Astrocyte of the cerebellum (primary cell): ENCODE results near the gene PRKN.
"Not testable (repeated sequence)": the region's sequence is repeated elsewhere in the genome, so short reads cannot be mapped to it uniquely, and the experiment has no call there.

Source experiments
- DNase-seq: peaks from one replicate; pipeline ENCODE4 v3.0.0-alpha.2; 2011; ENCODE audit warnings: low read depth
- H3K4me3 ChIP-seq: 2 replicates; pipeline ENCODE4 v1.5.1; 2011; ENCODE audit warnings: mild to moderate bottlenecking, low read depth, low read length, moderate library complexity
- in situ Hi-C: cut with HindIII; loops from 2 replicates; pipeline ENCODE4 v1.10.0; 2017; ENCODE audit warnings: low sequenced_read_pairs
- TF ChIP-seq, protein P1 (sequence below): IDR thresholded peaks from 2 replicates; pipeline ENCODE4 v1.5.1; 2012; ENCODE audit warnings: low read length, low read depth, moderate library complexity, mild to moderate bottlenecking; ENCODE audit errors: missing control alignments

PRKN gene

DNA sequence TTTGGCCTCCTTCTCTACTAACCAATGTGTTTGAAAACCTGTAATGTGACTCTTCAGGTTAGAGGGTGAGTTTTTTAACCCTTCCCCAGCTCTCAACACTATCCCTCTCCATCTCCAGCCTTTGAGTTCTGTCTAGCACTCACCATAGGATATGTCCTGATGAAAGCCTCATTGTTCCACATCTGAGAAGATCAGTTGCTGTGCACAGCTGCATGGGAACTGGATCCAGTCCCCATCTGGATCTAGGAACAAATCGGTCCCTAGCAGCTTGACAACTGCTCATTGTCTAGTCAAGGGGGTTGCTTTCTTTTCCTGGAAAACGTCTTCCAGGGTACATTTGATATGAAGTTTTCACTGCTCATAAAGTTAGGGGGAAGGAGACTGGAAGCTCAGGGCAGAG lies 1408.3 kb downstream of the PRKN start:
- no peak overlapping the region for H3K4me3 ChIP-seq
- TF ChIP-seq, protein P1, sequence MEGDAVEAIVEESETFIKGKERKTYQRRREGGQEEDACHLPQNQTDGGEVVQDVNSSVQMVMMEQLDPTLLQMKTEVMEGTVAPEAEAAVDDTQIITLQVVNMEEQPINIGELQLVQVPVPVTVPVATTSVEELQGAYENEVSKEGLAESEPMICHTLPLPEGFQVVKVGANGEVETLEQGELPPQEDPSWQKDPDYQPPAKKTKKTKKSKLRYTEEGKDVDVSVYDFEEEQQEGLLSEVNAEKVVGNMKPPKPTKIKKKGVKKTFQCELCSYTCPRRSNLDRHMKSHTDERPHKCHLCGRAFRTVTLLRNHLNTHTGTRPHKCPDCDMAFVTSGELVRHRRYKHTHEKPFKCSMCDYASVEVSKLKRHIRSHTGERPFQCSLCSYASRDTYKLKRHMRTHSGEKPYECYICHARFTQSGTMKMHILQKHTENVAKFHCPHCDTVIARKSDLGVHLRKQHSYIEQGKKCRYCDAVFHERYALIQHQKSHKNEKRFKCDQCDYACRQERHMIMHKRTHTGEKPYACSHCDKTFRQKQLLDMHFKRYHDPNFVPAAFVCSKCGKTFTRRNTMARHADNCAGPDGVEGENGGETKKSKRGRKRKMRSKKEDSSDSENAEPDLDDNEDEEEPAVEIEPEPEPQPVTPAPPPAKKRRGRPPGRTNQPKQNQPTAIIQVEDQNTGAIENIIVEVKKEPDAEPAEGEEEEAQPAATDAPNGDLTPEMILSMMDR: no peak
- in situ Hi-C loops: no loop called here
- DNase-seq: no peak

DNA sequence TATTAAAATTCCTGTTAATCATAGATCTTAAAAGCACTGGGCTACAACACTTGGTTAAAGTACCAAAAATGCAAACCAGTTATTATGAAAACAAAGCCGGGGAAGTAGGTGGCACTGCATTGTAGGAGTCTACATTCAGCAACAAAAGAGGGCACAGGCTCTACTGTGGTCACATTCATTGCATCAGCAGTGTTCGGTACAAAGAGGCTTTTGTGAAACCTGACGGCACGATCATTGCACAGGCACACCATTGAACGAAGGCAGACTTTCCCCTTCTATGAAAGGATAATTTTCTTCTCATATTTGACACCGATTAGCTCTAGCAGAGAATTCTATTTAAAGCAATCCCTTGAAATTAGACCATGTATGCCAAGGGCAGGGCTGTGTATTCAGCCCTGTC lies 1409.1 kb downstream of the PRKN start:
- in situ Hi-C loops: no loop called here

DNA sequence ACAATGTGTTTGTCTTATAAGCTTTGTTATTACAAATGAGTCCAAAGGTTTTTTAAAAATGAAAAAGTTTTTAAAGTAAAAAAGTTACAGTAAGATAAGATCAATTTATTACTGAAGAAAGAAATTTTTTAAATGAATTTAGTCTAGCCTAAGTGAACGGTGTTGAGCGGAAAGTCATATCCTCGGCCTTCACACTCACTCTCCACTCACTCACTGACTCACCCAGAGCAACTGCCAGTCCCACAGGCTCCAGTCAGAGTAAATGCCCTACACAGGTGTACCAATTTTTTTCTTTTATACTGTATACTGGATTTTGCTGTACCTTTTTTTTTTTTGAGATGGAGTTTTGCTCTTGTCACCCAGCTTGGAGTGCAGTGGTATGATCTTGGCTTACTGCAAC lies 1411.0 kb downstream of the PRKN start:
- TF ChIP-seq, protein P1: no peak
- H3K4me3 ChIP-seq: no peak overlapping the region
- in situ Hi-C loops: no loop called here

More for the DNA sequence above, 1409.1 kb downstream of the PRKN start:
- DNase-seq: no peak
- TF ChIP-seq, protein P1: no peak
- H3K4me3 ChIP-seq: no peak overlapping the region

DNA sequence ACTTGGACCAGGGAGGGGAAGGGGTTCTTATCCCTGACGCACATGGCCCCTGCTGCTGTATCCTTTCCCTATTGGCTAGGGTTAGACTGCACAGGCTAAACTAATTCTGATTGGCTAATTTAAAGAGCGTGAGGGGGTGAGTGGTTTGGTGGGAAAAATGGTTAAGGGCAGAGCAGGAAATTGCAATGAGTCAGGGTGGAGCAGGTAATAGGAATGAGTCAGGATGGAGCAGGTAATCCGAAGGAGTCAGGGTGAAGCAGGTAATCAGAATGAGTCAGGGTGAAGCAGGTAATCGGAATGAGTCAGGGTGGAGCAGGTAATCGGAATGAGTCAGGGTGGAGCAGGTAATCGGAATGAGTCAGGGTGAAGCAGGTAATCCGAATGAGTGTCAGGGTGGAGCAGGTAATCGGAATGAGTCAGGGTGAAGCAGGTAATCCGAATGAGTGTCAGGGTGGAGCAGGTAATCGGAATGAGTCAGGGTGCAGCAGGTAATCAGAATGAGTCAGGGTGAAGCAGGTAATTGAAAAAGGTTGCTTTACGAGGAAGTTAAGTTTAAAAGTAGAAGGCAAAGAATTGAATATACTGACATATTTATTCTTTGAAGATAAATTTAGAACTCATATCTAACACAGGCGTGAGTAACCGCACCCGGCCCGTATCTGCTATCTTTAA lies 1412.2 kb downstream of the PRKN start:
- in situ Hi-C loops, DNase-seq, H3K4me3 ChIP-seq: not testable (repeated sequence)

More for the DNA sequence above, 1411.0 kb downstream of the PRKN start:
- DNase-seq: no peak

DNA sequence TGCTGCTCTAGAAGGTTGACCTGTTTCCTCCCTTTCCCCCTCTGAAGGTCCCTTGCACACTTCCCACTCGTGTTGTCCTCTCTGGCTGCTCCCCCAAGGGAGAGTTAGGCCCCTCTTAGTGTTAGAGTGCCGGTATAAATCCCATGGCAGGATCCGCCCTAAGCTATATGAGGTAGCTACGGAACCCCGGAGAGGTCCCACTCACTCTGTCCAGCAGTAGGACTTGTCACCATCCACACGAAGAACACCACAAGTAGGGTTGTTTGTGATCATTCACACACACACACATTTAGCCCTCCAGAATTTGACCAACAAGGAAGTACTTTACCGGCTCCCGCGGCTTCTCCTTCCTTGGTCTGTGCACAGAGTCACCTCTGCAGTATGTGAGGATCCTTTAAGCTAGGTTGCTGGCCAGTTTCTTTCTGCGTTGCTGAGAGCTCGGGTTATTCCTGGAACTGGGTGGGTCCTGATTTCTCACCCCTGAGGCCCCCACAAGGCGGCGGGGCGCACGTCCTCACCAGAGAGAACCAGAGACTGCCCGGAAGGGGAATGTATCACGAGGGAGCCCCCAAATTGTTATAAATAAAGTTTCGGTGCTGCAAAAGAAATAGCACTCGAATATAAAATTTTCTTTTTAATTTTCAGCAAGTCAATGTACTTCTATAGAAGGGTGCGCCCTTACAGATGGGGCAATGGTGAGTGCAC lies 1412.9 kb downstream of the PRKN start:
- H3K4me3 ChIP-seq, in situ Hi-C loops, DNase-seq: not testable (repeated sequence)

DNA sequence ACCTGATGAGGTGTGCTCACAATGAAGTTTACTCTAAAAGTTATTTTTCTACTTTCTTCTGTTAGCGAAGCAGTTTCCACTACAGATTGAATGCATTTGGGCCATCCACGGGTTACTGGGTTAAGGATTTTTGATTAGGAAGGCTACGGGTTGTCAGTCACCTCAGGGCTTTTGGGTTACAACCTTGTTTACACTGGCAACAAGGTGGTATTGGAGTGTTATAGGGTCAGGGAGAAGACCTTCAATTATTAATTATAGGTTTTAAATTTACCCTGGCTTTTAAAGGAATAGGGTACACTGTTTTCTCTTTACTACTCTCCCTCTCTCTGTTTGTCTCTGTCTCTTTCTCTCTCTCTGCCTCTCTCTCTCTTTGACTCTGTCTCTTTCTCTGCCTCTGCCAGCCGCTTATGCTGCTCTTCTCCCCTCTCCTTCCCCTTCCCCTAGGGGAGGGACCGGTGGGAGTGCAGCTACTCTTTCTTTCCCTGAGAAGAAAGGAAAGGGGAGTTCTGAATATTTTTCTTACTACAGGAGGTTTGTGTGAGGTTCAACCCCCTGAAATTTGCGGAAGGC lies 1413.5 kb downstream of the PRKN start:
- in situ Hi-C loops: no loop called here
- no peak overlapping the region for H3K4me3 ChIP-seq
- DNase-seq: no peak
- TF ChIP-seq, protein P1: no peak

DNA sequence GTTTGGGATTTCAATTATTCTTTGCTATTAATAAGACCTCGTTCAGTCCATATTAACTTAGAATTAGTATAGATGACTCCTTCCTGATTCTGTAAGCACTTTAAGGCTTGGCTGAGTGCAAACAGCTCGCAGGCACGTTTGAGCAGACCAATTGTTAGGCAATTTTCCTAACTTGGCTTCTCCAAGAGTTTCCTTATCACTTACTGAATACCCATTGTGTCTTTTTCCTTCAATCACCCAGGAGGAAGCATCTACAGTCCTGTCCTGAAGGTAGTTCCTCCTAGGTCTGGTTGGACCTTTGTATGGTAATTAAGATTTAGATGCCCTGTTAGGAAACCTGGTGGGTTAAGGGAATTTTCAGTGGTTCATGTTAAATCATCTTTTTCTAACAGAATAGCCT lies 1414.1 kb downstream of the PRKN start:
- H3K4me3 ChIP-seq, in situ Hi-C loops, DNase-seq: not testable (repeated sequence)

DNA sequence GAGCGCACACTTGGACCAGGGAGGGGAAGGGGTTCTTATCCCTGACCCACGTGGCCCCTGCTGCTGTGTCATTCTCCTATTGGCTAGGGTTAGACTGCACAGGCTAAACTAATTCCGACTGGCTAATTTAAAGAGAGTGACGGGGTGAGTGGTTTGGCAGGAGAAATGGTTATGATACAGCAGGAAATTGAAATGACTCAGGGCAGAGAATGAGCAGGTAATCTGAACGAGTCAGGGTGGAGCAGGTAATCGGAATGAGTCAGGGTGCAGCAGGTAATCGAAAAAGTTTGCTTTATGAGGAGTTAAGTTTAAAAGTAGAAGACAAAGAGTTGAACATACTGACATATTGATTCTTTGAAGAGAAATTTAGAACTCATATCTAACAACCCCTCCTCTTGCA lies 1417.8 kb downstream of the PRKN start:
- DNase-seq, in situ Hi-C loops, H3K4me3 ChIP-seq: not testable (repeated sequence)
